Esophagus muscularis mucosa (tissue), 4 donors: ENCODE data around the gene CA12. TPM values are rescaled to one million over a fixed set of nuclear protein-coding genes. Genes with fewer than 3 reads are reported as not detected.

ENCODE experiments used
- DNase-seq: peaks from one replicate; pipeline ENCODE4 v3.0.0-alpha.2; 2017; ENCODE audit errors: extremely low spot score
- H3K27ac ChIP-seq, 4 donors: fragments of 200-600 bp; sonication (generic); replicated peaks in 1 of 4; 1 replicate in 3 of 4; 2 replicates in 1 of 4; pipeline ENCODE4 v1.5.1; 2016 to 2019; ENCODE audit warnings: mild to moderate bottlenecking in 1 of 4
- H3K27me3 ChIP-seq, 4 donors: fragments of 200-600 bp; sonication (generic); one replicate each; pipeline versions ENCODE4 v1.5.1 to v1.6.0; 2016 to 2019
- H3K36me3 ChIP-seq, 4 donors: fragments of 200-600 bp; sonication (generic); one replicate each; pipeline ENCODE4 v1.5.1; 2016 to 2019
- H3K4me1 ChIP-seq, 4 donors: fragments of 200-600 bp; sonication (generic); one replicate each; pipeline ENCODE4 v1.5.1; 2016 to 2019
- H3K4me3 ChIP-seq, 4 donors: fragments of 200-600 bp; sonication (generic); 1 replicate in 2 of 4; 2 replicates in 2 of 4; pipeline ENCODE4 v1.5.1; 2016 to 2019; ENCODE audit warnings: mild to moderate bottlenecking in 4 of 4, moderate library complexity in 1 of 4
- H3K9me3 ChIP-seq, 4 donors: fragments of 200-600 bp; sonication (generic); 1 replicate in 3 of 4; 2 replicates in 1 of 4; pipeline ENCODE4 v1.5.1; 2016 to 2019
- CTCF ChIP-seq, 3 experiments: fragments of 200-600 bp in 2 of 3; fragments of 450-650 bp in 1 of 3; sonication (generic) in 2 of 3; IDR thresholded peaks; one replicate each; pipeline ENCODE4 v1.5.1; 2017 to 2019; ENCODE audit warnings: antibody characterized with exemption in 3 of 3, mild to moderate bottlenecking in 2 of 3, moderate library complexity in 1 of 3
- EP300 ChIP-seq: sonication (generic); formaldehyde crosslinking; IDR thresholded peaks from one replicate; pipeline ENCODE4 v1.6.1; 2017; ENCODE audit warnings: antibody characterized with exemption
- POLR2A ChIP-seq: fragments of 450-650 bp; IDR thresholded peaks from one replicate; pipeline ENCODE4 v1.6.1; 2017; ENCODE audit warnings: antibody characterized with exemption, moderate library complexity, mild to moderate bottlenecking, low read depth
- POLR2AphosphoS5 ChIP-seq, 2 donors: sonication (generic); formaldehyde crosslinking; IDR thresholded peaks; one replicate each; pipeline ENCODE4 v1.6.1; 2017; ENCODE audit warnings: antibody characterized with exemption in 2 of 2
- WGBS: methylation state at CpG from one replicate; pipeline ENCODE4 v1.1.5; 2018; 5-methylcytosine and 5-hydroxymethylcytosine counted together
- intact Hi-C: fragments of 100-400 bp; cut with DNase I; formaldehyde crosslinking; loops from one replicate; pipeline ENCODE4 v1.15.1; 2023
- total RNA-seq, 4 donors: library from RNA; depleted of rRNA; stranded (reverse); fragments of >200 nt; gene quantifications; one replicate each; pipeline versions ENCODE4 v1.1.0 to v1.2.1, GENCODE V29; 2016

Gene CA12
- total RNA-seq, 4 donors from 2014 or later = 2.3 to 14.5 (median 6.0) TPM

DNA sequence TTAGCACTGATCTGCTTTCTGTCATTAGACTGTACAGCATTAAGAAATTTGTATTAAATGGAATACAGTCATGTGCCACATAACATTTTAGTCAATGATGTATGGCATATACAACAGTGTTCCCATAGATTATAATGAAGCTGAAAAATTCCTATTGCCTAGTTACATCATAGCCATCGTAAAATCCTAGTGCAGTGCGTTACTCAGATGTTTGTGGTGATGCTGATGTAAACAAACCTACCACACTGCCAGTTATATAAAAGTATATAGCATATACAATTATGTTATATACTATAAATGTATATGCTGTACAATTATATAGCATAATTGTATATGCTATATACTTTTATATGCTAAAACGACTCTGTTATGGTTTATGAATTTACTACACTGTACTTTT lies 62.6 kb downstream of the CA12 start:
- Histone ChIP-seq H3K27ac (no peak overlapping the region), H3K27me3 (no peaks in the 10 kb centered on the region), H3K36me3 (no peaks in the 10 kb centered on the region), H3K9me3 (no peaks in the 10 kb centered on the region), H3K4me1 (peaks cover 0 to 8% (median 4%) of the 10 kb centered on the region in 4 donors), H3K4me3 (no peak overlapping the region)
- intact Hi-C loops = no loop called here
- 94% methylated on average over 3 of the region's 3 CpGs for WGBS
- DNase-seq = no peak
- TF ChIP-seq CTCF (IDR thresholded peaks at IDR 0.05) (no peak), POLR2AphosphoS5 (IDR thresholded peaks at IDR 0.05) (no peak), POLR2A (no peak), EP300 (no peak)

- no peak overlapping the region for H3K4me3 ChIP-seq
- whole genome bisulfite sequencing = 100% methylated on average over 4 of the region's 4 CpGs
- TF ChIP-seq POLR2A = no peak
- no peak for TF ChIP-seq EP300
- no peak for TF ChIP-seq POLR2AphosphoS5 (IDR thresholded peaks at IDR 0.05)
- TF ChIP-seq CTCF (IDR thresholded peaks at IDR 0.05) = no peak
- intact Hi-C loops = no loop called here
- no peak for DNase-seq
- H3K27me3 ChIP-seq = no peaks in the 10 kb centered on the region
- no peak overlapping the region for H3K27ac ChIP-seq
- H3K4me1 ChIP-seq = peaks cover 0 to 5% (median 0%) of the 10 kb centered on the region in 4 donors
- H3K36me3 ChIP-seq = no peaks in the 10 kb centered on the region
- H3K9me3 ChIP-seq = no peaks in the 10 kb centered on the region
Measured at GRCh38 chr15:63318344-63318743, 63.3 kb downstream of the CA12 start.

GRCh38 chr15:63314409-63314808 lies 67.2 kb downstream of the CA12 start:
- no peak overlapping the region for H3K27ac ChIP-seq
- no peak for TF ChIP-seq POLR2AphosphoS5 (IDR thresholded peaks at IDR 0.05)
- TF ChIP-seq EP300 = no peak
- TF ChIP-seq POLR2A = no peak
- no peak for TF ChIP-seq CTCF (IDR thresholded peaks at IDR 0.05)
- 61% methylated on average over 2 of the region's 2 CpGs for WGBS
- H3K4me3 ChIP-seq = no peak overlapping the region
- no peaks in the 10 kb centered on the region for H3K9me3 ChIP-seq
- DNase-seq = no peak
- H3K4me1 ChIP-seq = no peaks in the 10 kb centered on the region
- no peaks in the 10 kb centered on the region for H3K36me3 ChIP-seq
- no peaks in the 10 kb centered on the region for H3K27me3 ChIP-seq
- intact Hi-C loops = no loop called here

GRCh38 chr15:63313825-63314224 lies 67.8 kb downstream of the CA12 start:
- Histone ChIP-seq H3K27me3 (no peaks in the 10 kb centered on the region), H3K9me3 (no peaks in the 10 kb centered on the region), H3K27ac (no peak overlapping the region), H3K4me3 (no peak overlapping the region), H3K36me3 (no peaks in the 10 kb centered on the region), H3K4me1 (no peaks in the 10 kb centered on the region)
- TF ChIP-seq EP300 (no peak), POLR2AphosphoS5 (IDR thresholded peaks at IDR 0.05) (no peak), POLR2A (no peak), CTCF (IDR thresholded peaks at IDR 0.05) (no peak)
- no peak for DNase-seq
- intact Hi-C loops = no loop called here
- 88% methylated on average over 4 of the region's 4 CpGs for WGBS

DNA sequence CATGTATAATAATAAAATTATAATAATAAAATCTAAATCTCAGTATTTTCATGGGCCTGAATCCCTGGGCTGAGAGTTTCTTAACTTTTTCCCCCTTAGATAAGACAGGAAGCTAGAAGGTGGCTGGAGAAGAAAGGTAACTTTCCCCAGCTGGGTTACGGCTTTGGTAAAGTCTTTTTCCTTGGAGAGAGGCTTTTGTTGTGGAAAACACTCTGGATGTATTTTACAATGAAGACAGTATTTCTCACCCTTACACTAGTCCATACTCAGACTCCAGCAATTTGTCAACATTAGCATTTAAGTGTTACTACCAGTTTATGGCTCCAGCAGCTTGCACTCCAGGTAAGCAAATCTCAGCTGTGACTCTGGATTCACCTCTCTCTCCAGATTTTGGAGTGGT lies 69.4 kb downstream of the CA12 start:
- Histone ChIP-seq H3K27ac (no peak overlapping the region), H3K27me3 (no peaks in the 10 kb centered on the region), H3K4me3 (no peak overlapping the region), H3K36me3 (peaks cover 0 to 4% (median 0%) of the 10 kb centered on the region in 4 donors), H3K4me1 (no peaks in the 10 kb centered on the region), H3K9me3 (no peaks in the 10 kb centered on the region)
- DNase-seq = no peak
- intact Hi-C loops = no loop called here
- WGBS = 94% methylated on average over 1 of the region's 1 CpG
- TF ChIP-seq POLR2AphosphoS5 (IDR thresholded peaks at IDR 0.05) (no peak), CTCF (IDR thresholded peaks at IDR 0.05) (no peak), EP300 (no peak), POLR2A (no peak)
